AG04450 (cell line): ENCODE measurements around the gene CCDC30. TPM values are rescaled to one million over a fixed set of nuclear protein-coding genes. Genes with fewer than 3 reads are reported as not detected.
A peak's percentile ranks its signal among the peaks of the same experiment; 100 is the strongest.
"Not testable (repeated sequence)": the region's sequence is repeated elsewhere in the genome, so short reads cannot be mapped to it uniquely, and the experiment has no call there.

Experiments used
- CTCF ChIA-PET: fragments of 300-600, 350-600 bp; formaldehyde crosslinking; extraction: SDS; loops from one replicate; lab custom pipeline; 2022; ENCODE audit warnings: antibody characterized with exemption, inconsistent platforms; lab: Charles Lee
- POLR2A ChIA-PET: fragments of 350-600 bp; formaldehyde crosslinking; extraction: SDS; loops from one replicate; lab custom pipeline; 2021; ENCODE audit warnings: antibody characterized with exemption, inconsistent platforms; lab: Yijun Ruan, JAX
- DNase-seq: peaks from one replicate; pipeline ENCODE4 v3.0.0-alpha.2; 2011; ENCODE audit warnings: low read depth, low spot score
- H3K27ac ChIP-seq: one replicate; pipeline ENCODE4 v1.5.1; 2012; ENCODE audit warnings: low read depth, low read length, control low read depth
- H3K27me3 ChIP-seq: one replicate; pipeline ENCODE4 v1.6.0; 2012; ENCODE audit warnings: low read length; ENCODE audit not compliant: control insufficient read depth, insufficient read depth
- H3K4me3 ChIP-seq: 2 replicates; pipeline ENCODE4 v1.5.1; 2011; ENCODE audit warnings: mild to moderate bottlenecking, low read depth, low read length, control low read depth
- H3K9me3 ChIP-seq: 2 replicates; pipeline ENCODE4 v1.5.1; 2012; ENCODE audit warnings: low read length; ENCODE audit not compliant: control insufficient read depth, insufficient read depth
- polyA plus RNA-seq: library from polyadenylated mRNA; depleted of rRNA; stranded (reverse); fragments of >200 nt; gene quantifications from 2 replicates; pipeline ENCODE4 v1.2.3, GENCODE V29; 2011
- TF ChIP-seq, protein P1 (sequence below): IDR thresholded peaks from 2 replicates; pipeline ENCODE4 v1.5.1; 2011; ENCODE audit warnings: low read depth, low read length, control low read depth, inconsistent platforms

The CCDC30 gene
- polyA plus RNA-seq, 1 experiment: 0.61 TPM

DNA sequence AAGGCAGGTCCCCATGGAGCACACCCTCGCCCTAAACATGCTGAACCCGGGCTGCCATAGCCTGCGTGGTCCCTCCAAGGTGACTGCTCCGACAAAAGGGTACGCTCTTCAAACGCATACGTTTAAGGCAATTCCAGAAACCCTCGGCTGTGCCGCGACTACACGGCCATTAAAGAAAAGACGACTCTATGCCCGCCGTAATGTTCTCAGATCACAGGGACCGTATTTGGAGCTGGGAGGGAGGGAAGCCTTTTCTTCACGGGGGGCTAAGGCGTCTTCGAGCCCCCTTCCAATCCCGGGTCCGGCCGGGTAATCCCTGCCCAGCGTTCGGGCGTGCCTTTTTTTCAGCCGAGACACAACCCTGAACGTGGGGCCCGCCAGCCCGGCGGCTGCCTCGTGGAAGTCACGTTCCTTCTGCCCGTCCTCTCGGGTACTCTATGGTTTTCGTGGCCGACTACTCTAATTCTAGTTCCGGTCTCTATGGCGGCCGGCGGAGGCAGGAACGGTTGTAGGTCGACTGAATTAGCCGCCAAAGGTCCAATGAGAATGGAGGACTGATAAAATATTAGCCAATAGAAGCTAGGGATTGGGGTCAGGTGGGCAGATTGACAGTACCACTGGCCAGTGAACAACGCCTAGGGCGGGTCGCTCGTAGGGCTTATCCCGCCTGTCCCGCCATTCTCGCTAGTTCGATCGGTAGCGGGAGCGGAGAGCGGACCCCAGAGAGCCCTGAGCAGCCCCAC is 218.8 kb downstream of the CCDC30 start, which contains the start of gene YBX1:
TSS of gene YBX1 (plus strand) at position 678 of the 743 bp plus-strand sequence. CDS start 148 bp downstream, outside the sequence.
- CTCF ChIA-PET: interaction anchor here (1.2 to 1.8 kb wide), 2 partner anchors 84 kb away, joined by 3 to 11 read pairs; partner anchors contain the start of gene P3H1
- peak; percentile 97 for DNase-seq
- POLR2A ChIA-PET: interaction anchor here (0.5 to 3.6 kb wide), 13 partner anchors 9 to 295 kb away, joined by 3 to 32 read pairs (median 3); partner anchors contain the start of genes C1orf50, P3H1 and PPIH
- Histone ChIP-seq H3K27me3 (no peaks in the 10 kb centered on the region), H3K4me3 (peak within 1 kb of the TSS; percentile 88), H3K27ac (peak within 1 kb of the TSS; percentile 93), H3K9me3 (no peaks in the 10 kb centered on the region)
- TF ChIP-seq, protein P1, sequence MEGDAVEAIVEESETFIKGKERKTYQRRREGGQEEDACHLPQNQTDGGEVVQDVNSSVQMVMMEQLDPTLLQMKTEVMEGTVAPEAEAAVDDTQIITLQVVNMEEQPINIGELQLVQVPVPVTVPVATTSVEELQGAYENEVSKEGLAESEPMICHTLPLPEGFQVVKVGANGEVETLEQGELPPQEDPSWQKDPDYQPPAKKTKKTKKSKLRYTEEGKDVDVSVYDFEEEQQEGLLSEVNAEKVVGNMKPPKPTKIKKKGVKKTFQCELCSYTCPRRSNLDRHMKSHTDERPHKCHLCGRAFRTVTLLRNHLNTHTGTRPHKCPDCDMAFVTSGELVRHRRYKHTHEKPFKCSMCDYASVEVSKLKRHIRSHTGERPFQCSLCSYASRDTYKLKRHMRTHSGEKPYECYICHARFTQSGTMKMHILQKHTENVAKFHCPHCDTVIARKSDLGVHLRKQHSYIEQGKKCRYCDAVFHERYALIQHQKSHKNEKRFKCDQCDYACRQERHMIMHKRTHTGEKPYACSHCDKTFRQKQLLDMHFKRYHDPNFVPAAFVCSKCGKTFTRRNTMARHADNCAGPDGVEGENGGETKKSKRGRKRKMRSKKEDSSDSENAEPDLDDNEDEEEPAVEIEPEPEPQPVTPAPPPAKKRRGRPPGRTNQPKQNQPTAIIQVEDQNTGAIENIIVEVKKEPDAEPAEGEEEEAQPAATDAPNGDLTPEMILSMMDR: no peak

DNA sequence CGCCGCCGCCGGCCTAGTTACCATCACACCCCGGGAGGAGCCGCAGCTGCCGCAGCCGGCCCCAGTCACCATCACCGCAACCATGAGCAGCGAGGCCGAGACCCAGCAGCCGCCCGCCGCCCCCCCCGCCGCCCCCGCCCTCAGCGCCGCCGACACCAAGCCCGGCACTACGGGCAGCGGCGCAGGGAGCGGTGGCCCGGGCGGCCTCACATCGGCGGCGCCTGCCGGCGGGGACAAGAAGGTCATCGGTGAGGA is 219.3 kb downstream of the CCDC30 start:
- peak overlapping the region; percentile 88 for H3K4me3 ChIP-seq
- H3K9me3 ChIP-seq, H3K27me3 ChIP-seq, DNase-seq: not testable (repeated sequence)
- H3K27ac ChIP-seq: peak overlapping the region; percentile 58
- ChIA-PET CTCF (interaction anchor here (1.8 kb wide), 1 partner anchor 84 kb away, joined by 11 read pairs; the partner anchor contains the start of gene P3H1), POLR2A (interaction anchor here (0.6 to 3.6 kb wide), 14 partner anchors 8 to 853 kb away, joined by 3 to 32 read pairs (median 4); partner anchors contain the start of genes C1orf50, P3H1 and PPIH)

DNA sequence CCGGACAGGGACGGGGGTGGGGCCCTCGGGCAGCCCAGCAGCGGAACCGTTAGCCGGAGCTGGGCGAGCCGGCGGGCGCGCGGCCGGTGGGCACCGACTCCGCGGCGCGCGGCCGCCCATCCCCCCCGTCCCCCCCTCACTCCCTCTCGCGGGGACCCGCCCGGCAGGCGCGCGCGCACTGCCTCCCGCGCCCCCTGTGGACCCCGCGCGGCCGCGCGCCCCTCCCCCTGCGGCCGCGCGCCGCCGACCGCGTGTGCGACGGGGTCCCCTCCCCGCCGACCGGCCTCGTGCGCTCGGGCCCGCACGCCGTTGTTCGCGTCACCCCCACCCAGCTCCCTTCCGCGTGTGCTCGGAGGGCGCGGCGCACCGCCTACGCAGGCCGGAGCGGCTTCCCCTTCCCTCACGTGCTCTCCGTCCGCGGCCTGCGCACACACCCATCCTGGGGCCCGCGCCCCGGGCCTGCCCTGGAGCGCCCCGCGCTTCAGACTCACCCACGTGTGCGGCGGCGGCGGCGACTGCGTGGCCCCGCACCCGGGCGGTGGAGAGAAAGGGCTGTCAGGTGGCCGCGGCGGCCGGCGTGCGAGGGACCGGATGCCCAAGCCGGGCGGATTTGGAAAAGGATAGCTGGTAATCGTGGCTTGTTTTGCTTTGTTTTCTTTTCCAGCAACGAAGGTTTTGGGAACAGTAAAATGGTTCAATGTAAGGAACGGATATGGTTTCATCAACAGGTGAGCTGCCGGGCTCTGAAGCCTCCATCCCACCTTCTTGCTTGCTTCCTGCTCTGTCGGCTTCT is 219.8 kb downstream of the CCDC30 start:
- Histone ChIP-seq H3K4me3 (peak overlapping the region; percentile 88), H3K27ac (no peak overlapping the region), H3K9me3 (no peaks in the 10 kb centered on the region), H3K27me3 (no peaks in the 10 kb centered on the region)
- DNase-seq: peak; percentile 36
- CTCF ChIA-PET: interaction anchor here (1.2 to 1.8 kb wide), 2 partner anchors 83 to 509 kb away, joined by 4 to 11 read pairs; partner anchors contain the start of gene P3H1
- TF ChIP-seq, protein P1: no peak
- POLR2A ChIA-PET: interaction anchor here (0.6 to 3.6 kb wide), 13 partner anchors 8 to 853 kb away, joined by 3 to 32 read pairs (median 3); partner anchors contain the start of genes C1orf50, P3H1 and PPIH

DNA sequence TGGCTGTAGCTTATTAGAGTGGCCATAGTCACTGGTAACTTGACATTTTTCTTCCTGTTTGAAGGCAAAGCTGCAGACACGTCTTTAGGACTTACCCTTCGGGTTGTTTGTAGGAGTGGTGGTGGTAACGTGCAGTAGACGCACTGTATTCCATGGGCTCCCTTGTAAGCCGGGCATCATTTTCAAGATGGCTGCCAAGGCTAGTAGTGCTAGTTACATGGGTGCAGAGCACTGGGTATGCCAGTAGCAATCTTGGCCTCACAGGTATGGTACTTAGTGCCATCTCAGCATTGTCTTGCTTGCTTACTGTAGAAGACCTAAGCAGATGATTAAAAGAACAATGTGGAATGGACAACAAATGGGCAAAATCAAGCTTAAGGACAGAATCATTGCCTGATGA is 221.1 kb downstream of the CCDC30 start:
- Histone ChIP-seq H3K27ac (no peak overlapping the region), H3K4me3 (peak overlapping the region; percentile 88), H3K27me3 (no peaks in the 10 kb centered on the region), H3K9me3 (no peaks in the 10 kb centered on the region)
- ChIA-PET POLR2A (interaction anchor here (3.6 kb wide), 1 partner anchor 82 kb away, joined by 32 read pairs; the partner anchor contains the start of genes C1orf50 and P3H1), CTCF (interaction anchor here (1.2 kb wide), 1 partner anchor 511 kb away, joined by 4 read pairs; no protein-coding TSS in a partner anchor)
- no peak for DNase-seq
- TF ChIP-seq, protein P1: no peak

DNA sequence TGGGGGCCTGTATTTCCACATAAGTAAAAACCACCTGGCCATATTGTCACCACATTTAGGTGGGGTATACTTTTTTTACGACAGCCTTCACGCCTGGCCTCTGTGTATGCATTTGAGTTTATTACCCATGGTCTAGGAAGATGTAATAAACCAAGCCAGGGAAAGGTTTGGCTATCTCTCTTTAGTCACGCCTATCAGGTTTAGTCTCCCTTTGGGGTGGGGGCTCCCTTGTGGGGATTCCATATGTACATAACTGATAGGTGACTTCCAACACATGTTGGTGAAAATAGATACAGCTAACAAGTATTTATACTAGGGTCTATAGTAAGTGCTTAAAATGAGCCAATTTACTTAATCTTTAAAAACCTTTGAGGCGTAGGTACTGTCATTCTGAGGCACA is 223.3 kb downstream of the CCDC30 start:
- Histone ChIP-seq H3K27me3 (no peaks in the 10 kb centered on the region), H3K9me3 (no peaks in the 10 kb centered on the region), H3K27ac (no peak overlapping the region), H3K4me3 (no peak overlapping the region)
- CTCF ChIA-PET: no interaction called here
- DNase-seq: no peak
- TF ChIP-seq, protein P1: no peak
- POLR2A ChIA-PET: no interaction called here
